GM13976 (cell line): Measurements from ENCODE around the gene MAP4K5.

Source experiments
- DNase-seq: peaks from one replicate; pipeline ENCODE4 v3.0.0; 2012; ENCODE audit warnings: low spot score
- in situ Hi-C: fragments of 300-500 bp; cut with MboI; formaldehyde crosslinking; loops from one replicate; pipeline ENCODE4 v1.12.0; 2022; ENCODE audit warnings: low sequenced_read_pairs, mixed read lengths, inconsistent platforms; ENCODE audit not compliant: unreplicated experiment
- TF ChIP-seq, protein P1 (sequence below): IDR thresholded peaks from 2 replicates; pipeline ENCODE4 v1.5.1; 2012; ENCODE audit warnings: borderline replicate concordance, mild to moderate bottlenecking; ENCODE audit not compliant: insufficient read depth; ENCODE audit errors: extremely low read depth, missing control alignments, control extremely low read depth

MAP4K5 gene

DNA sequence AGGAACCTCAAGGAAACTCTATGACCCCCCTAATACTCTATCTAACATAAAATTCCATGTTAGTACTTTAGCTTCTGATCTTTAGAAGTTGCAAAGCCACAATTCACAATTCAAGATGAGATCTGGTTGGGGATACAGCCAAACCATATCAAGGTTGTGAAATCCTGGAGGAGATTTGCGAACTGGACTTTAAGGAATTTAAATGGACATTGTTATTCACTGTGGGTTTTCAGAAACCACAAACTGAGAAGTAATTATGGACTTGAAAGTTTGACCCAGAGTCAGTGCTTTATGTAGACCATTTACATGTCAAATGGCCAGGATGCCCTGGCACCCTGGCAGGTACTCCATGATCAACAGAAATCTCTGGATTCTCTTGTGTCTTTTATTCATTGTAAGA, 121.4 kb downstream of the MAP4K5 start:
- in situ Hi-C loops = no loop called here
- DNase-seq = no peak

DNA sequence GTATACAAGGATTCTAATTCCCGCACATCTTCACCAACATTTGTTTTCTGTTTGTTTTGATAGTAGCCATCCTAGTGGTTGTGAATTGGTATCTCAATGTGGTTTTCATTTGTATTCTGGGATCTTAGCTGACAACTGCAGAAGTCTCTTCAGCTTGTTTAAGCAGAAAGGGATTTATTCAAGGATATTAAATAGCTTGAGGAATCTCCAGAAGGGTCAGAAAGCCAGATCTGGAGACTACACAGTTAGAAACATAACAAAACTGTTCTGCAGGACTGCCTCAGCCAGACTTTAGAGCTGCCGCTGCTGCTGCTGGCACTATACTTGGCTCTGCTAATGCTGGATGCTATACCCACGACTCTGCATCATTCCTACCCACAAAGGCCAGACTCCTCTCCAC, 122.3 kb downstream of the MAP4K5 start:
- in situ Hi-C loops = no loop called here
- TF ChIP-seq, protein P1, sequence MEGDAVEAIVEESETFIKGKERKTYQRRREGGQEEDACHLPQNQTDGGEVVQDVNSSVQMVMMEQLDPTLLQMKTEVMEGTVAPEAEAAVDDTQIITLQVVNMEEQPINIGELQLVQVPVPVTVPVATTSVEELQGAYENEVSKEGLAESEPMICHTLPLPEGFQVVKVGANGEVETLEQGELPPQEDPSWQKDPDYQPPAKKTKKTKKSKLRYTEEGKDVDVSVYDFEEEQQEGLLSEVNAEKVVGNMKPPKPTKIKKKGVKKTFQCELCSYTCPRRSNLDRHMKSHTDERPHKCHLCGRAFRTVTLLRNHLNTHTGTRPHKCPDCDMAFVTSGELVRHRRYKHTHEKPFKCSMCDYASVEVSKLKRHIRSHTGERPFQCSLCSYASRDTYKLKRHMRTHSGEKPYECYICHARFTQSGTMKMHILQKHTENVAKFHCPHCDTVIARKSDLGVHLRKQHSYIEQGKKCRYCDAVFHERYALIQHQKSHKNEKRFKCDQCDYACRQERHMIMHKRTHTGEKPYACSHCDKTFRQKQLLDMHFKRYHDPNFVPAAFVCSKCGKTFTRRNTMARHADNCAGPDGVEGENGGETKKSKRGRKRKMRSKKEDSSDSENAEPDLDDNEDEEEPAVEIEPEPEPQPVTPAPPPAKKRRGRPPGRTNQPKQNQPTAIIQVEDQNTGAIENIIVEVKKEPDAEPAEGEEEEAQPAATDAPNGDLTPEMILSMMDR = no peak
- no peak for DNase-seq

More for the DNA sequence above, 121.4 kb downstream of the MAP4K5 start:
- TF ChIP-seq, protein P1 = no peak

DNA sequence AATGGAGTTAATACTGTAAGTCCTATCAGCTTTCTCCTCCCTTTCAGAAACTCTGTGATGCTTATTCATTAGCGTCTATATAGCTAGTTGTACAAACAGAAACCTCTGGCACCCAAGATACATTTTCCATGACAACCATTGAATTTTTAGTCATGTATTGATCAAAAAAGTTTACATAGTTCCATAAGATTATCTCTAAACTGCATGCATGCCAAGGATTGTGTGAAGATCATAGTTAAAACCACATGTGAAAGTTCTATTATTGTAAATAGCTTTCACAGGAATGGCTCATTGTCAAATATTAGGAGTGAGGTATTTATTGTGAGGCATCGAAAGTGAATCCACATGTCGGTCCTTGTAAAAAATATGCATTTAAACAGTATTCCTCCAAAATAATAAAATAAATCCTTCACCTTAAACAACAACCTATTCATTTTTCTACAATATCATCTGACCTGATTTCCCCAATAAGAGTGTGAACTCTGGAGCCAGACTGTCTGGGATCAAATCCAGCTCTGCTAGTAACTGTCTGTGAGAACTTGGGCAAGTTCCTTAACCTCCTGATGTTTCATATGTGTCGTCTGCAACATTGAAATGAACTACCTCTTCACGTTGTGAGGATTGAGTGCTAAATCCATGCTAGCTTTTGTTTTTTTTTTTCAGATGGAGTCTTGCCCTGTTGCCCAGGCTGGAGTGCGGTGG, 125.1 kb downstream of the MAP4K5 start:
- TF ChIP-seq, protein P1 = no peak
- in situ Hi-C loops = no loop called here
- DNase-seq = no peak

DNA sequence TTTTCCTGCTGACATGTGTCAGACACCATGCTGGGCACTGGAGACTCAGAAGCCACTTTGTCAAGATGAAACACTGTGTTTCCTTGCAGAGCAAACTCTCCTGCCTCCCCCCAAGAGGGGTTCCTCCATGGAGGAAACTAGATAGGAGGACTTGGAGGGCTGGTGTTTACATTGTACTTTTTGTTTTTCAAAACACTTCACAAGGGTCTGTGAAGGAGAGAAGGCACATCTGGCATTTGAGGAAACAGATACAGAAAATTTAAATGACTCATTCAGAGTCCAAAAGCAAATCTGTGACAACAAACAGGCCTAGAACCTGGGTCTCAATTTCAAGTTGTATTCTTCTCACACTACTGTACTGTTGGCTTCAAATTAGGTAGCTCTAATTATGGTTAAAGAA, 128.9 kb downstream of the MAP4K5 start:
- TF ChIP-seq, protein P1 = no peak
- in situ Hi-C loops = no loop called here
- no peak for DNase-seq

DNA sequence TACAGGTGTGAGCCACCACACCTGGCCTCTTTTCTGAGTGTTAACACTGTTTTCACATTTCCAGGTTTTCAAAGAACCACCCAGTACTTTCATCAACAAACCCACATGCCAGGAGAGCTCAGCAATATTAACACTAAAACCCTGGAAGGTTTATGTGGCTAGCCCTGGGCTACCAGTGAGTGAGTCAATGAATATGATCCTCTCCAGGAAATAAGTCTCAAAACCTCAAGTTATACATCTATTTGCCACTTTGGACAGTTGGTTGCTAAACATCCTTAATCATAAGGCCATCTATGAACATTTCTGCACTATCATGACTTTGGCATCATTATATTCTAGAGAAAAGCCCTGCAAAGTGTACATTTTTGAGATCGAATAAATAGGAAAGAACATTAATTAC, 129.4 kb downstream of the MAP4K5 start:
- no peak for DNase-seq
- in situ Hi-C loops = no loop called here
- TF ChIP-seq, protein P1 = no peak

DNA sequence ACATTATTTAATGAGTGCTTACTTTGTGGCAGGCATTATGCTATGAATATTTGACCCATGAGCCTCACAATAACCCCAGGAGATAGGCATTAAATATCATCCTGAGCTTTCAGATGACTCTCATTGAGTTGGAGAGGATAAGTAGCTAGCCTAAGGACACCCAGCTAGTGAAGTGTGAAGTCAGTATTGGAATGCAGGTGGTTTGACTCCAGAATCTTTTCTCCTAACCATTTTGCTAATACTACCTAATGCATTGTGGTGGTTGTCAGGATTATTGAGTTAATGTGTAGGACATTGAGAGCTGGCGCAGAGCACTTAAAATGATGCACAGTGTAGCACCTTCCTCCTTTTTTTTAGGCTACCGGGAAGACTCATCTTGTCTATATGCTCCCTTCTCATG, 131.9 kb downstream of the MAP4K5 start:
- in situ Hi-C loops = no loop called here
- TF ChIP-seq, protein P1 = no peak

More for the DNA sequence above, 131.9 kb downstream of the MAP4K5 start:
- no peak for DNase-seq
